NCI-H345 treated with DMSO at 0.1 percent for 48 hours (cell line): ENCODE data around the gene NEUROD2.

ENCODE experiments used
- DNase-seq: peaks from one replicate; lab custom pipeline; 2025; ENCODE audit not compliant: unreplicated experiment; lab: John Stamatoyannopoulos, UW

NEUROD2 gene

GRCh38 chr17:39635614-39636176 lies 28.0 kb upstream of the NEUROD2 start:
- no peak for DNase-seq

GRCh38 chr17:39634384-39634871 lies 26.7 kb upstream of the NEUROD2 start:
- peak; percentile 22 for DNase-seq

GRCh38 chr17:39633570-39634183 lies 26.0 kb upstream of the NEUROD2 start:
- DNase-seq = no peak

GRCh38 chr17:39632153-39632941 lies 24.6 kb upstream of the NEUROD2 start:
- no peak for DNase-seq

- no peak for DNase-seq
Observed at GRCh38 chr17:39631403-39631802, 23.7 kb upstream of the NEUROD2 start.

GRCh38 chr17:39629898-39630297 lies 22.2 kb upstream of the NEUROD2 start:
- no peak for DNase-seq

- DNase-seq = no peak
Observed at GRCh38 chr17:39629494-39629880, 21.8 kb upstream of the NEUROD2 start.

GRCh38 chr17:39628655-39629493 lies 21.2 kb upstream of the NEUROD2 start:
- peak; percentile 31 for DNase-seq

- DNase-seq = no peak
Observed at GRCh38 chr17:39627712-39628516, 20.2 kb upstream of the NEUROD2 start.

GRCh38 chr17:39627047-39627711 lies 19.5 kb upstream of the NEUROD2 start:
- DNase-seq = no peak

GRCh38 chr17:39626171-39627046 lies 18.7 kb upstream of the NEUROD2 start, which contains the start of gene PPP1R1B:
Gene PPP1R1B, plus strand, starts transcription at chr17:39626952. Its CDS starts 441 bp downstream, at chr17:39627393.
- DNase-seq = no peak

- no peak for DNase-seq
Observed at GRCh38 chr17:39625198-39625785, 17.6 kb upstream of the NEUROD2 start.

GRCh38 chr17:39624313-39624712 lies 16.6 kb upstream of the NEUROD2 start:
- DNase-seq = no peak

GRCh38 chr17:39623356-39623950 lies 15.7 kb upstream of the NEUROD2 start:
- DNase-seq = peak; percentile 51

- DNase-seq = no peak
Observed at GRCh38 chr17:39622380-39623006, 14.8 kb upstream of the NEUROD2 start.

- DNase-seq = peak; percentile 79
Observed at GRCh38 chr17:39621523-39622379, 14.0 kb upstream of the NEUROD2 start.

- DNase-seq = no peak
Observed at GRCh38 chr17:39619786-39620101, 12.0 kb upstream of the NEUROD2 start.
